CD4-positive, alpha-beta T cell (primary cell): Measurements from ENCODE around the gene ZBTB7C. TPM values are rescaled to one million over a fixed set of nuclear protein-coding genes. Genes with fewer than 3 reads are reported as not detected.

Experiments
- ATAC-seq: fragments of 200-7000 bp; cut with Tn5 transposase; one replicate; pipeline ENCODE4 v1.10.0; 2022; ENCODE audit warnings: mild to moderate bottlenecking; ENCODE audit not compliant: poor library complexity
- CTCF ChIA-PET: fragments of 350-600 bp; sonication (Branson Sonifier 250); formaldehyde crosslinking; loops from one replicate; lab custom pipeline; 2021; ENCODE audit warnings: antibody characterized with exemption, inconsistent platforms; lab: Charles Lee
- POLR2A ChIA-PET: fragments of 350-600 bp; sonication (Branson Sonifier 250); formaldehyde crosslinking; loops from one replicate; lab custom pipeline; 2021; ENCODE audit warnings: antibody characterized with exemption, inconsistent platforms; lab: Charles Lee
- DNase-seq, 14 experiments: peaks; one replicate each; pipeline ENCODE4 v3.0.0-alpha.2; 2013 to 2020; ENCODE audit warnings: mixed read lengths in 2 of 14
- H3K27ac ChIP-seq, 2 donors: one replicate each; pipeline versions ENCODE4 v1.5.1 to v1.7.0; 2013; ENCODE audit warnings: low read length in 2 of 2, low read depth in 1 of 2, mild to moderate bottlenecking in 1 of 2
- H3K27me3 ChIP-seq, 2 experiments: 1 replicate in 1 of 2; 2 replicates in 1 of 2; pipeline versions ENCODE4 v1.6.1 to v1.7.0; 2013; ENCODE audit warnings: low read length in 2 of 2, control low read depth in 1 of 2, mild to moderate bottlenecking in 1 of 2, moderate library complexity in 1 of 2; ENCODE audit not compliant: insufficient read depth in 2 of 2, control insufficient read depth in 1 of 2
- H3K36me3 ChIP-seq: one replicate; pipeline ENCODE4 v1.6.1; 2013; ENCODE audit warnings: low read length, control low read depth; ENCODE audit not compliant: insufficient read depth
- H3K4me1 ChIP-seq: one replicate; pipeline ENCODE4 v1.6.1; 2013; ENCODE audit warnings: low read length, control low read depth; ENCODE audit not compliant: insufficient read depth
- H3K4me3 ChIP-seq: one replicate; pipeline ENCODE4 v1.5.1; 2013; ENCODE audit warnings: mild to moderate bottlenecking, low read length, moderate library complexity
- H3K9me3 ChIP-seq, 2 experiments: 1 replicate in 1 of 2; 2 replicates in 1 of 2; pipeline versions ENCODE4 v1.6.1 to v1.7.0; 2013; ENCODE audit warnings: low read length in 2 of 2, mild to moderate bottlenecking in 2 of 2, control low read depth in 1 of 2, moderate library complexity in 1 of 2; ENCODE audit not compliant: control insufficient read depth in 1 of 2, insufficient read depth in 1 of 2
- H3K27ac Mint-ChIP-seq: one replicate; pipeline ENCODE4 v1.8.0; 2020; ENCODE audit warnings: mixed read lengths
- H3K27me3 Mint-ChIP-seq: one replicate; pipeline ENCODE4 v1.8.0; 2021; ENCODE audit warnings: mixed read lengths
- H3K36me3 Mint-ChIP-seq: one replicate; pipeline ENCODE4 v1.8.0; 2021; ENCODE audit warnings: low read depth, mixed read lengths
- H3K4me1 Mint-ChIP-seq: one replicate; pipeline ENCODE4 v1.8.0; 2021; ENCODE audit warnings: low read depth, mixed read lengths
- H3K4me3 Mint-ChIP-seq: one replicate; pipeline ENCODE4 v1.8.0; 2020; ENCODE audit warnings: mild to moderate bottlenecking, mixed read lengths
- H3K9me3 Mint-ChIP-seq: one replicate; pipeline ENCODE4 v1.8.0; 2020; ENCODE audit warnings: mixed read lengths
- intact Hi-C, 2 experiments: fragments of 100-400 bp; cut with DNase I in 1 of 2; cut with micrococcal nuclease in 1 of 2; formaldehyde crosslinking; loops; one replicate each; pipeline versions ENCODE4 v1.15.1 to v1.9.0; 2023 to 2025; cut with DNase I, micrococcal nuclease
- total RNA-seq, 174 experiments: library from RNA in 2 of 174; stranded (reverse) in 2 of 174; gene quantifications; one replicate each; pipeline ENCODE4 v1.2.3 and lab custom pipeline; 2021 to 2026
- TF ChIP-seq, protein P1 (sequence below): fragments of 200-600 bp; IDR thresholded peaks from one replicate; pipeline ENCODE4 v1.8.0; 2022; ENCODE audit warnings: antibody characterized with exemption, mild to moderate bottlenecking

The ZBTB7C gene
- total RNA-seq, 2 experiments from 2014 or later, result not detected

DNA sequence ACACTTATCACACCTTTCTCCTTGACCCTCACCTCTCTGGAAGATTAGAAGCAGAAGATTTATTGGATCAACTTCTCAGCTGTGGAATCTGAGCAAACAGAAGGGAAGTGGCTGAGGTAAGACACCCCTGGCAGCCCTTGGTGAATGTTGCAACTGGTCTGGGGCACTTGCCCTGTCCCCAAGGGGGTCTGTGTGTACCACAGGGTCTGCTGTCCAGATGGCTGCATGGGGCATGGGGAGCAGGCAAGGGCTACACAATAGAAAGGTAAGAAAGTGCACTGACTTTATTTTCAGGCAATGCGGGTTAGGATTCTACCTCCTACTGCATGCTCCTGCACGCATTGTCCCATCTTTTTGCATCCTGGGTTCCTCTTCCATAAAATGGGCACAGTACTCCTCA, 240.3 kb downstream of the ZBTB7C start:
- CTCF ChIA-PET, result no interaction called here
- Mint-ChIP-seq H3K4me1 (peaks cover 5% of the 10 kb centered on the region), H3K27me3 (no peaks in the 10 kb centered on the region), H3K4me3 (no peak overlapping the region), H3K9me3 (no peaks in the 10 kb centered on the region), H3K36me3 (no peaks in the 10 kb centered on the region), H3K27ac (no peak overlapping the region)
- intact Hi-C loops, result loop anchor here in 1 of 2 experiments (10.0 kb wide), 1 partner anchor 994 kb away; the partner anchor contains the start of gene IER3IP1
- TF ChIP-seq, protein P1, sequence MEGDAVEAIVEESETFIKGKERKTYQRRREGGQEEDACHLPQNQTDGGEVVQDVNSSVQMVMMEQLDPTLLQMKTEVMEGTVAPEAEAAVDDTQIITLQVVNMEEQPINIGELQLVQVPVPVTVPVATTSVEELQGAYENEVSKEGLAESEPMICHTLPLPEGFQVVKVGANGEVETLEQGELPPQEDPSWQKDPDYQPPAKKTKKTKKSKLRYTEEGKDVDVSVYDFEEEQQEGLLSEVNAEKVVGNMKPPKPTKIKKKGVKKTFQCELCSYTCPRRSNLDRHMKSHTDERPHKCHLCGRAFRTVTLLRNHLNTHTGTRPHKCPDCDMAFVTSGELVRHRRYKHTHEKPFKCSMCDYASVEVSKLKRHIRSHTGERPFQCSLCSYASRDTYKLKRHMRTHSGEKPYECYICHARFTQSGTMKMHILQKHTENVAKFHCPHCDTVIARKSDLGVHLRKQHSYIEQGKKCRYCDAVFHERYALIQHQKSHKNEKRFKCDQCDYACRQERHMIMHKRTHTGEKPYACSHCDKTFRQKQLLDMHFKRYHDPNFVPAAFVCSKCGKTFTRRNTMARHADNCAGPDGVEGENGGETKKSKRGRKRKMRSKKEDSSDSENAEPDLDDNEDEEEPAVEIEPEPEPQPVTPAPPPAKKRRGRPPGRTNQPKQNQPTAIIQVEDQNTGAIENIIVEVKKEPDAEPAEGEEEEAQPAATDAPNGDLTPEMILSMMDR, result no peak
- DNase-seq, result no peak
- H3K27ac ChIP-seq, result no peak overlapping the region
- H3K9me3 ChIP-seq, result no peaks in the 10 kb centered on the region
- H3K36me3 ChIP-seq, result no peaks in the 10 kb centered on the region
- POLR2A ChIA-PET, result no interaction called here
- ATAC-seq, result no peak
- no peak overlapping the region for H3K4me3 ChIP-seq
- H3K27me3 ChIP-seq, result peaks cover 0 to 2% of the 10 kb centered on the region in 2 experiments
- peaks cover 10% of the 10 kb centered on the region for H3K4me1 ChIP-seq

- H3K4me3 Mint-ChIP-seq, result no peak overlapping the region
- CTCF ChIA-PET, result no interaction called here
- Histone ChIP-seq H3K9me3 (no peaks in the 10 kb centered on the region), H3K36me3 (no peaks in the 10 kb centered on the region), H3K27me3 (no peaks in the 10 kb centered on the region), H3K4me3 (no peak overlapping the region), H3K4me1 (peaks cover 10% of the 10 kb centered on the region), H3K27ac (no peak overlapping the region)
- TF ChIP-seq, protein P1, result no peak
- ATAC-seq, result no peak
- H3K36me3 Mint-ChIP-seq, result no peaks in the 10 kb centered on the region
- H3K9me3 Mint-ChIP-seq, result no peaks in the 10 kb centered on the region
- no peaks in the 10 kb centered on the region for H3K27me3 Mint-ChIP-seq
- peaks cover 5% of the 10 kb centered on the region for H3K4me1 Mint-ChIP-seq
- no peak overlapping the region for H3K27ac Mint-ChIP-seq
- POLR2A ChIA-PET, result no interaction called here
- intact Hi-C loops, result loop anchor here in 1 of 2 experiments (10.0 kb wide), 1 partner anchor 993 kb away; the partner anchor contains the start of gene IER3IP1
- no peak for DNase-seq
Observed at GRCh38 chr18:48167897-48168253, 241.3 kb downstream of the ZBTB7C start.

DNA sequence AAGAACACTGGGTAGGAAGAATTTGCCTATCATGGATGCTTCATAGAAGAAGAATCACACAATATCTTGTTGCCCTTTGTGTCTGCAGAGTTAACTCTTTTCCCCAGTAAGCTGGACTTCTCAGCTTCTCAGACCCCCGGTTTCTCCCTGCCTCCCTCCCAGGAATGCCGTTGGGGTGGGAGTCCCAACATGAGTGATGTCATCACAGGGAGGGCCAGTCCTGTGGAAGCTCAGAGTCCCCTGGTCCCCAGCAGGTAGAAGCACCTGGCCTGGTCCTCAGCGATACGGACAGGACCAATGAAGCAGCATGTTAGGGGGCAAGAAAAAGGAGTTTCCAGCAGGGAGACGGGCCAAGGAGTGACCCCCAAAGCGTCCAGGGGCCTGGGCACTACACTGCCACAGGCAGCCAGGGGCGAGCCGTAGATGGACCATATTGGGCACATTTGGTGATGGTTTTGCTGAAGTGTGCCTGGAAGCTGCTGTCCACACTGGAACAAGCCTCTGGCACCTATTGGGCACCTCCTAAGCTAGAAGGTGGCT, 242.8 kb downstream of the ZBTB7C start:
- Mint-ChIP-seq H3K9me3 (no peaks in the 10 kb centered on the region), H3K27me3 (peaks cover 6% of the 10 kb centered on the region), H3K36me3 (no peaks in the 10 kb centered on the region), H3K4me1 (peaks cover 11% of the 10 kb centered on the region), H3K4me3 (no peak overlapping the region), H3K27ac (no peak overlapping the region)
- TF ChIP-seq, protein P1, result no peak
- ChIA-PET POLR2A (no interaction called here), CTCF (interaction anchor here (1.4 kb wide), 1 partner anchor 418 kb away, joined by 3 read pairs; no protein-coding TSS in a partner anchor)
- DNase-seq, result no peak
- intact Hi-C loops, result loop anchor here in 1 of 2 experiments (10.0 kb wide), 1 partner anchor 992 kb away; the partner anchor contains the start of gene IER3IP1
- no peak for ATAC-seq
- Histone ChIP-seq H3K27ac (no peak overlapping the region), H3K4me1 (peaks cover 15% of the 10 kb centered on the region), H3K4me3 (no peak overlapping the region), H3K36me3 (no peaks in the 10 kb centered on the region), H3K27me3 (no peaks in the 10 kb centered on the region), H3K9me3 (no peaks in the 10 kb centered on the region)
